ENCODE results near the gene ZNF705A. TPM values are rescaled to one million over a fixed set of nuclear protein-coding genes. Genes with fewer than 3 reads are reported as not detected.
"Not testable (repeated sequence)": the region's sequence is repeated elsewhere in the genome, so short reads cannot be mapped to it uniquely, and the experiment has no call there.

ZNF705A gene
- total RNA-seq, 2 experiments from 2014 or later: 0.08 TPM; not detected in 1

GRCh38 chr12:8157484-8158198, 826 bp downstream of the ZNF705A start:
- H3K4me3 Mint-ChIP-seq: no peak overlapping the region
- H3K27me3 Mint-ChIP-seq: peaks cover 8% of the 10 kb centered on the region
- no peak overlapping the region for H3K4me3 ChIP-seq (ENCODE audit: low read length)
- H3K27ac ChIP-seq (ENCODE audit: low read depth in 1 of 2, low read length in 2 of 2): no peak overlapping the region
- peaks cover 7% of the 10 kb centered on the region for H3K4me1 ChIP-seq (ENCODE audit: insufficient read depth, low read length)
- H3K4me1 Mint-ChIP-seq (ENCODE audit: low read depth): peaks cover 30% of the 10 kb centered on the region
- no peak for TF ChIP-seq CTCF (IDR thresholded peaks at IDR 0.05)
- DNase-seq: no peak
- H3K27ac Mint-ChIP-seq: no peak overlapping the region
- no peaks in the 10 kb centered on the region for H3K9me3 Mint-ChIP-seq
- H3K27me3 ChIP-seq (ENCODE audit: control insufficient read depth in 1 of 2, insufficient read depth in 2 of 2, low read length in 2 of 2): no peaks in the 10 kb centered on the region
- POLR2A ChIA-PET: no interaction called here
- H3K9me3 ChIP-seq (ENCODE audit: control insufficient read depth in 1 of 2, insufficient read depth in 1 of 2, low read length in 2 of 2): no peaks in the 10 kb centered on the region
- ATAC-seq (ENCODE audit: poor library complexity): no peak
- no peaks in the 10 kb centered on the region for H3K36me3 Mint-ChIP-seq (ENCODE audit: low read depth)
- intact Hi-C loops (cut with DNase I, micrococcal nuclease): no loop called here
- no peaks in the 10 kb centered on the region for H3K36me3 ChIP-seq (ENCODE audit: insufficient read depth, low read length)
- CTCF ChIA-PET: no interaction called here

- H3K27ac ChIP-seq (ENCODE audit: low read depth in 1 of 2, low read length in 2 of 2); H3K4me1 Mint-ChIP-seq (ENCODE audit: low read depth); H3K9me3 ChIP-seq (ENCODE audit: control insufficient read depth in 1 of 2, insufficient read depth in 1 of 2, low read length in 2 of 2); ATAC-seq (ENCODE audit: poor library complexity); H3K9me3 Mint-ChIP-seq; H3K4me3 Mint-ChIP-seq; intact Hi-C loops (cut with DNase I, micrococcal nuclease); DNase-seq; CTCF ChIA-PET; H3K4me3 ChIP-seq (ENCODE audit: low read length); H3K36me3 ChIP-seq (ENCODE audit: insufficient read depth, low read length); H3K27ac Mint-ChIP-seq; H3K4me1 ChIP-seq (ENCODE audit: insufficient read depth, low read length); H3K27me3 ChIP-seq (ENCODE audit: control insufficient read depth in 1 of 2, insufficient read depth in 2 of 2, low read length in 2 of 2); H3K27me3 Mint-ChIP-seq; POLR2A ChIA-PET; H3K36me3 Mint-ChIP-seq (ENCODE audit: low read depth): not testable (repeated sequence)
Observed at GRCh38 chr12:8172911-8173310, 16.1 kb downstream of the ZNF705A start.

GRCh38 chr12:8179989-8180585, 23.3 kb downstream of the ZNF705A start:
- Histone ChIP-seq H3K27ac (ENCODE audit: low read depth in 1 of 2, low read length in 2 of 2) (peak overlapping the region in 1 of 2 donors; percentile 60), H3K4me3 (ENCODE audit: low read length) (peak overlapping the region; percentile 61)
- intact Hi-C loops (cut with DNase I, micrococcal nuclease): loop anchor here (2.0 to 5.0 kb wide), 3 partner anchors 52 to 73 kb away; no protein-coding TSS in a partner anchor
- H3K9me3 Mint-ChIP-seq; H3K9me3 ChIP-seq (ENCODE audit: control insufficient read depth in 1 of 2, insufficient read depth in 1 of 2, low read length in 2 of 2); POLR2A ChIA-PET; H3K27me3 Mint-ChIP-seq; H3K36me3 Mint-ChIP-seq (ENCODE audit: low read depth); H3K4me1 ChIP-seq (ENCODE audit: insufficient read depth, low read length); H3K27me3 ChIP-seq (ENCODE audit: control insufficient read depth in 1 of 2, insufficient read depth in 2 of 2, low read length in 2 of 2); CTCF ChIA-PET; H3K36me3 ChIP-seq (ENCODE audit: insufficient read depth, low read length): not testable (repeated sequence)
- DNase-seq (peak; percentile 41 to 82 (median 68)), ATAC-seq (ENCODE audit: poor library complexity) (peak; percentile 90)
- Mint-ChIP-seq H3K4me1 (ENCODE audit: low read depth) (peaks cover 21% of the 10 kb centered on the region), H3K4me3 (peak overlapping the region; percentile 88), H3K27ac (peak overlapping the region; percentile 75)
- peak; percentile 68 for TF ChIP-seq CTCF (IDR thresholded peaks at IDR 0.05)

GRCh38 chr12:8181271-8181670, 24.5 kb downstream of the ZNF705A start:
- H3K9me3 ChIP-seq (ENCODE audit: control insufficient read depth in 1 of 2, insufficient read depth in 1 of 2, low read length in 2 of 2); DNase-seq; H3K36me3 ChIP-seq (ENCODE audit: insufficient read depth, low read length); H3K4me3 ChIP-seq (ENCODE audit: low read length); POLR2A ChIA-PET; H3K36me3 Mint-ChIP-seq (ENCODE audit: low read depth); H3K9me3 Mint-ChIP-seq; H3K4me1 ChIP-seq (ENCODE audit: insufficient read depth, low read length); H3K27me3 ChIP-seq (ENCODE audit: control insufficient read depth in 1 of 2, insufficient read depth in 2 of 2, low read length in 2 of 2); ATAC-seq (ENCODE audit: poor library complexity); H3K27me3 Mint-ChIP-seq; CTCF ChIA-PET; H3K27ac ChIP-seq (ENCODE audit: low read depth in 1 of 2, low read length in 2 of 2): not testable (repeated sequence)
- peak overlapping the region; percentile 51 for H3K27ac Mint-ChIP-seq
- H3K4me3 Mint-ChIP-seq: peak overlapping the region; percentile 66
- intact Hi-C loops (cut with DNase I, micrococcal nuclease): loop anchor here (2.0 to 5.0 kb wide), 3 partner anchors 51 to 74 kb away; no protein-coding TSS in a partner anchor
- H3K4me1 Mint-ChIP-seq (ENCODE audit: low read depth): peaks cover 21% of the 10 kb centered on the region

GRCh38 chr12:8182923-8183322, 26.1 kb downstream of the ZNF705A start:
- H3K4me3 Mint-ChIP-seq; CTCF ChIA-PET; H3K27ac ChIP-seq (ENCODE audit: low read depth in 1 of 2, low read length in 2 of 2); H3K27ac Mint-ChIP-seq; POLR2A ChIA-PET; ATAC-seq (ENCODE audit: poor library complexity); H3K36me3 ChIP-seq (ENCODE audit: insufficient read depth, low read length); H3K4me3 ChIP-seq (ENCODE audit: low read length); H3K36me3 Mint-ChIP-seq (ENCODE audit: low read depth); H3K9me3 ChIP-seq (ENCODE audit: control insufficient read depth in 1 of 2, insufficient read depth in 1 of 2, low read length in 2 of 2); H3K9me3 Mint-ChIP-seq; H3K4me1 ChIP-seq (ENCODE audit: insufficient read depth, low read length); H3K27me3 ChIP-seq (ENCODE audit: control insufficient read depth in 1 of 2, insufficient read depth in 2 of 2, low read length in 2 of 2); DNase-seq; H3K27me3 Mint-ChIP-seq: not testable (repeated sequence)
- intact Hi-C loops (cut with DNase I, micrococcal nuclease): loop anchor here in 1 of 2 experiments (5.0 kb wide), 2 partner anchors 49 to 76 kb away; no protein-coding TSS in a partner anchor
- H3K4me1 Mint-ChIP-seq (ENCODE audit: low read depth): peaks cover 21% of the 10 kb centered on the region

- intact Hi-C loops (cut with DNase I, micrococcal nuclease): loop anchor here in 1 of 2 experiments (5.0 kb wide), 2 partner anchors 49 to 76 kb away; no protein-coding TSS in a partner anchor
Observed at GRCh38 chr12:8183346-8183745, 26.5 kb downstream of the ZNF705A start.

More at GRCh38 chr12:8183346-8183745, 26.5 kb downstream of the ZNF705A start:
- ATAC-seq (ENCODE audit: poor library complexity); H3K36me3 Mint-ChIP-seq (ENCODE audit: low read depth); H3K4me3 Mint-ChIP-seq; H3K27ac Mint-ChIP-seq; H3K4me3 ChIP-seq (ENCODE audit: low read length); H3K4me1 ChIP-seq (ENCODE audit: insufficient read depth, low read length); H3K27me3 ChIP-seq (ENCODE audit: control insufficient read depth in 1 of 2, insufficient read depth in 2 of 2, low read length in 2 of 2); CTCF ChIA-PET; H3K27me3 Mint-ChIP-seq; H3K9me3 Mint-ChIP-seq; H3K9me3 ChIP-seq (ENCODE audit: control insufficient read depth in 1 of 2, insufficient read depth in 1 of 2, low read length in 2 of 2); POLR2A ChIA-PET; H3K36me3 ChIP-seq (ENCODE audit: insufficient read depth, low read length); H3K27ac ChIP-seq (ENCODE audit: low read depth in 1 of 2, low read length in 2 of 2); DNase-seq: not testable (repeated sequence)
- peaks cover 21% of the 10 kb centered on the region for H3K4me1 Mint-ChIP-seq (ENCODE audit: low read depth)

Measured in CD4-positive, alpha-beta T cell (primary cell).